HEK293 (cell line): Measurements from ENCODE around the gene FAM227B.

Source experiments
- CTCF ChIP-seq: fragments of 450-650 bp; formaldehyde crosslinking; IDR thresholded peaks from 2 replicates; pipeline ENCODE4 v1.5.1; 2016; ENCODE audit warnings: missing biosample characterization, missing genetic modification characterization
- GLI4 ChIP-seq: fragments of 450-650 bp; formaldehyde crosslinking; IDR thresholded peaks from 2 replicates; pipeline ENCODE4 v1.5.1; 2016; ENCODE audit warnings: missing biosample characterization, missing genetic modification characterization
- IKZF3 ChIP-seq: fragments of 450-650 bp; IDR thresholded peaks from 2 replicates; pipeline ENCODE4 v1.5.0; 2018; ENCODE audit warnings: missing biosample characterization, mild to moderate bottlenecking, missing genetic modification characterization, moderate library complexity
- MEIS1 ChIP-seq: sonication (generic); formaldehyde crosslinking; IDR thresholded peaks from 2 replicates; pipeline ENCODE4 v1.8.1; 2022; ENCODE audit warnings: missing genetic modification reagents, mild to moderate bottlenecking, borderline replicate concordance
- OVOL3 ChIP-seq: fragments of 450-650 bp; formaldehyde crosslinking; IDR thresholded peaks from 2 replicates; pipeline ENCODE4 v1.5.1; 2016; ENCODE audit warnings: missing biosample characterization, missing genetic modification characterization
- SETDB1 ChIP-seq: IDR thresholded peaks from one replicate; pipeline ENCODE4 v1.6.1; 2017; ENCODE audit warnings: mild to moderate bottlenecking, low read length, moderate library complexity, mixed read lengths; ENCODE audit not compliant: insufficient read length
- YY1 ChIP-seq: fragments of 450-650 bp; formaldehyde crosslinking; IDR thresholded peaks from 2 replicates; pipeline ENCODE4 v1.5.1; 2018; ENCODE audit warnings: missing biosample characterization, missing genetic modification characterization
- ZBTB49 ChIP-seq: fragments of 450-650 bp; formaldehyde crosslinking; IDR thresholded peaks from 2 replicates; pipeline ENCODE4 v1.5.1; 2016; ENCODE audit warnings: missing biosample characterization, missing genetic modification characterization, low read depth
- ZNF302 ChIP-seq: fragments of 450-650 bp; formaldehyde crosslinking; IDR thresholded peaks from 2 replicates; pipeline ENCODE4 v1.5.1; 2016; ENCODE audit warnings: missing biosample characterization, missing genetic modification characterization, low read depth
- ZNF433 ChIP-seq: fragments of 450-650 bp; formaldehyde crosslinking; IDR thresholded peaks from 2 replicates; pipeline ENCODE4 v1.5.1; 2016; ENCODE audit warnings: missing biosample characterization, missing genetic modification characterization, low read depth
- ZNF549 ChIP-seq: fragments of 450-650 bp; IDR thresholded peaks from 2 replicates; pipeline ENCODE4 v1.5.1; 2018; ENCODE audit warnings: missing biosample characterization, missing genetic modification characterization, mild to moderate bottlenecking, inconsistent platforms, moderate library complexity
- ZNF704 ChIP-seq: fragments of 450-650 bp; formaldehyde crosslinking; IDR thresholded peaks from 2 replicates; pipeline ENCODE4 v1.5.1; 2016; ENCODE audit warnings: missing biosample characterization, missing genetic modification characterization

GRCh38 chr15:49560045-49560444 lies 60.6 kb downstream of the FAM227B start:
- TF ChIP-seq GLI4 (tag by site-specific recombination) = no peak
- no peak for TF ChIP-seq MEIS1 (CRISPR knock-in tag)
- TF ChIP-seq ZNF549 (tag by site-specific recombination) = no peak
- no peak for TF ChIP-seq YY1 (tag by site-specific recombination)
- no peak for TF ChIP-seq OVOL3 (tag by site-specific recombination)
- TF ChIP-seq ZNF704 (tag by site-specific recombination) = no peak
- no peak for TF ChIP-seq ZBTB49 (tag by site-specific recombination)
- TF ChIP-seq IKZF3 = no peak
- TF ChIP-seq CTCF (tag by site-specific recombination) = no peak
- TF ChIP-seq ZNF433 (tag by site-specific recombination) = no peak
- no peak for TF ChIP-seq ZNF302
- TF ChIP-seq SETDB1 = no peak
